ENCODE measurements around the gene IL22RA1.
A peak's percentile ranks its signal among the peaks of the same experiment; 100 is the strongest.

The IL22RA1 gene

GRCh38 chr1:24070821-24071393 is 72.0 kb downstream of the IL22RA1 start:
- peak; percentile 39 for DNase-seq (ENCODE audit: low read depth)
- peak; percentile 71 for TF ChIP-seq CTCF (IDR thresholded peaks at IDR 0.05; ENCODE audit: control insufficient read depth, extremely low read depth, insufficient read depth)
- H3K4me3 ChIP-seq (ENCODE audit: low read depth, low read length) = no peak overlapping the region

GRCh38 chr1:24069817-24070216 is 73.1 kb downstream of the IL22RA1 start:
- DNase-seq (ENCODE audit: low read depth) = no peak
- no peak for TF ChIP-seq CTCF (IDR thresholded peaks at IDR 0.05; ENCODE audit: control insufficient read depth, extremely low read depth, insufficient read depth)
- no peak overlapping the region for H3K4me3 ChIP-seq (ENCODE audit: low read depth, low read length)

Data from LNCaP clone FGC (cell line).